CD4-positive, alpha-beta T cell (primary cell): Measurements from ENCODE around the gene RC3H2. TPM values are rescaled to one million over a fixed set of nuclear protein-coding genes. Genes with fewer than 3 reads are reported as not detected.
A peak's percentile ranks its signal among the peaks of the same experiment; 100 is the strongest.

Experiments used
- ATAC-seq: fragments of 200-7000 bp; cut with Tn5 transposase; one replicate; pipeline ENCODE4 v1.10.0; 2022; ENCODE audit warnings: mild to moderate bottlenecking; ENCODE audit not compliant: poor library complexity
- CTCF ChIA-PET: fragments of 350-600 bp; sonication (Branson Sonifier 250); formaldehyde crosslinking; loops from one replicate; lab custom pipeline; 2021; ENCODE audit warnings: antibody characterized with exemption, inconsistent platforms; lab: Charles Lee
- POLR2A ChIA-PET: fragments of 350-600 bp; sonication (Branson Sonifier 250); formaldehyde crosslinking; loops from one replicate; lab custom pipeline; 2021; ENCODE audit warnings: antibody characterized with exemption, inconsistent platforms; lab: Charles Lee
- DNase-seq, 14 experiments: peaks; one replicate each; pipeline ENCODE4 v3.0.0-alpha.2; 2013 to 2020; ENCODE audit warnings: mixed read lengths in 2 of 14
- H3K27ac ChIP-seq, 2 donors: one replicate each; pipeline versions ENCODE4 v1.5.1 to v1.7.0; 2013; ENCODE audit warnings: low read length in 2 of 2, low read depth in 1 of 2, mild to moderate bottlenecking in 1 of 2
- H3K27me3 ChIP-seq, 2 experiments: 1 replicate in 1 of 2; 2 replicates in 1 of 2; pipeline versions ENCODE4 v1.6.1 to v1.7.0; 2013; ENCODE audit warnings: low read length in 2 of 2, control low read depth in 1 of 2, mild to moderate bottlenecking in 1 of 2, moderate library complexity in 1 of 2; ENCODE audit not compliant: insufficient read depth in 2 of 2, control insufficient read depth in 1 of 2
- H3K36me3 ChIP-seq: one replicate; pipeline ENCODE4 v1.6.1; 2013; ENCODE audit warnings: low read length, control low read depth; ENCODE audit not compliant: insufficient read depth
- H3K4me1 ChIP-seq: one replicate; pipeline ENCODE4 v1.6.1; 2013; ENCODE audit warnings: low read length, control low read depth; ENCODE audit not compliant: insufficient read depth
- H3K4me3 ChIP-seq: one replicate; pipeline ENCODE4 v1.5.1; 2013; ENCODE audit warnings: mild to moderate bottlenecking, low read length, moderate library complexity
- H3K9me3 ChIP-seq, 2 experiments: 1 replicate in 1 of 2; 2 replicates in 1 of 2; pipeline versions ENCODE4 v1.6.1 to v1.7.0; 2013; ENCODE audit warnings: low read length in 2 of 2, mild to moderate bottlenecking in 2 of 2, control low read depth in 1 of 2, moderate library complexity in 1 of 2; ENCODE audit not compliant: control insufficient read depth in 1 of 2, insufficient read depth in 1 of 2
- H3K27ac Mint-ChIP-seq: one replicate; pipeline ENCODE4 v1.8.0; 2020; ENCODE audit warnings: mixed read lengths
- H3K27me3 Mint-ChIP-seq: one replicate; pipeline ENCODE4 v1.8.0; 2021; ENCODE audit warnings: mixed read lengths
- H3K36me3 Mint-ChIP-seq: one replicate; pipeline ENCODE4 v1.8.0; 2021; ENCODE audit warnings: low read depth, mixed read lengths
- H3K4me1 Mint-ChIP-seq: one replicate; pipeline ENCODE4 v1.8.0; 2021; ENCODE audit warnings: low read depth, mixed read lengths
- H3K4me3 Mint-ChIP-seq: one replicate; pipeline ENCODE4 v1.8.0; 2020; ENCODE audit warnings: mild to moderate bottlenecking, mixed read lengths
- H3K9me3 Mint-ChIP-seq: one replicate; pipeline ENCODE4 v1.8.0; 2020; ENCODE audit warnings: mixed read lengths
- CTCF ChIP-seq: fragments of 200-600 bp; IDR thresholded peaks from one replicate; pipeline ENCODE4 v1.8.0; 2022; ENCODE audit warnings: antibody characterized with exemption, mild to moderate bottlenecking
- intact Hi-C, 2 experiments: fragments of 100-400 bp; cut with DNase I in 1 of 2; cut with micrococcal nuclease in 1 of 2; formaldehyde crosslinking; loops; one replicate each; pipeline versions ENCODE4 v1.15.1 to v1.9.0; 2023 to 2025; cut with DNase I, micrococcal nuclease
- total RNA-seq, 174 experiments: library from RNA in 2 of 174; stranded (reverse) in 2 of 174; gene quantifications; one replicate each; pipeline ENCODE4 v1.2.3 and lab custom pipeline; 2021 to 2026

Gene RC3H2
- total RNA-seq, 2 experiments from 2014 or later: 85.2 to 86.8 TPM

- ATAC-seq: no peak
- Histone ChIP-seq H3K4me3 (no peak overlapping the region), H3K4me1 (peaks cover 19% of the 10 kb centered on the region), H3K27ac (no peak overlapping the region), H3K9me3 (no peaks in the 10 kb centered on the region), H3K27me3 (no peaks in the 10 kb centered on the region), H3K36me3 (peaks cover 19% of the 10 kb centered on the region)
- Mint-ChIP-seq H3K4me3 (peak overlapping the region; percentile 78), H3K27me3 (no peaks in the 10 kb centered on the region), H3K4me1 (peaks cover 41% of the 10 kb centered on the region), H3K36me3 (peaks cover 38% of the 10 kb centered on the region), H3K9me3 (no peaks in the 10 kb centered on the region), H3K27ac (peak overlapping the region; percentile 39)
- ChIA-PET CTCF (no interaction called here), POLR2A (interaction anchor here (2.8 to 4.2 kb wide), 3 partner anchors 8 to 36 kb away, joined by 44 to 62 read pairs (median 53); partner anchors contain the start of genes RC3H2, ZBTB26 and ZBTB6)
- no peak for TF ChIP-seq CTCF
- DNase-seq: no peak
- intact Hi-C loops: loop anchor here in 1 of 2 experiments (2.0 to 10.0 kb wide), 2 partner anchors 27 to 675 kb away; partner anchors contain the start of genes MRRF, RBM18 and ZBTB6
Observed at GRCh38 chr9:122939601-122940000, 34.4 kb upstream of the RC3H2 start.

GRCh38 chr9:122936883-122937282 is 31.7 kb upstream of the RC3H2 start:
- H3K4me3 ChIP-seq: no peak overlapping the region
- no peaks in the 10 kb centered on the region for H3K9me3 ChIP-seq
- Mint-ChIP-seq H3K27ac (no peak overlapping the region), H3K36me3 (peaks cover 40% of the 10 kb centered on the region), H3K4me3 (no peak overlapping the region), H3K4me1 (peaks cover 43% of the 10 kb centered on the region), H3K9me3 (no peaks in the 10 kb centered on the region), H3K27me3 (no peaks in the 10 kb centered on the region)
- ChIA-PET POLR2A (no interaction called here), CTCF (no interaction called here)
- ATAC-seq (no peak), DNase-seq (no peak)
- no peaks in the 10 kb centered on the region for H3K27me3 ChIP-seq
- peaks cover 29% of the 10 kb centered on the region for H3K4me1 ChIP-seq
- TF ChIP-seq CTCF: no peak
- no peak overlapping the region for H3K27ac ChIP-seq
- peaks cover 17% of the 10 kb centered on the region for H3K36me3 ChIP-seq
- intact Hi-C loops: loop anchor here in 1 of 2 experiments (10.0 kb wide), 1 partner anchor 672 kb away; the partner anchor contains the start of genes MRRF and RBM18

GRCh38 chr9:122936464-122936863 is 31.3 kb upstream of the RC3H2 start:
- H3K4me1 ChIP-seq: peaks cover 26% of the 10 kb centered on the region
- no peak overlapping the region for H3K27ac ChIP-seq
- no peak for DNase-seq
- intact Hi-C loops: loop anchor here in 1 of 2 experiments (10.0 kb wide), 1 partner anchor 672 kb away; the partner anchor contains the start of genes MRRF and RBM18
- no peak overlapping the region for H3K27ac Mint-ChIP-seq
- H3K4me3 Mint-ChIP-seq: no peak overlapping the region
- H3K27me3 Mint-ChIP-seq: no peaks in the 10 kb centered on the region
- POLR2A ChIA-PET: no interaction called here
- no peak for TF ChIP-seq CTCF
- H3K4me1 Mint-ChIP-seq: peaks cover 43% of the 10 kb centered on the region
- no peaks in the 10 kb centered on the region for H3K9me3 Mint-ChIP-seq
- no peaks in the 10 kb centered on the region for H3K27me3 ChIP-seq
- H3K4me3 ChIP-seq: no peak overlapping the region
- ATAC-seq: no peak
- H3K36me3 Mint-ChIP-seq: peaks cover 40% of the 10 kb centered on the region
- H3K36me3 ChIP-seq: peaks cover 17% of the 10 kb centered on the region
- CTCF ChIA-PET: no interaction called here
- H3K9me3 ChIP-seq: no peaks in the 10 kb centered on the region
